Panc1 (cell line): ENCODE data around the gene RNU5B-1. TPM values are rescaled to one million over a fixed set of nuclear protein-coding genes. Genes with fewer than 3 reads are reported as not detected.
A peak's percentile ranks its signal among the peaks of the same experiment; 100 is the strongest.

Experiments
- ATAC-seq: fragments of 200-7000 bp; cut with Tn5 transposase; 2 replicates; pipeline ENCODE4 v1.9.1; 2020; ENCODE audit warnings: mild to moderate bottlenecking, moderate library complexity
- BruUV-seq: library from RNA; stranded (reverse); fragments of 400-500 nt; replicated peaks from 2 replicates; lab custom pipeline; 2021; lab: Mats Ljungman, UMichigan
- CTCF ChIA-PET: fragments of 300-600 bp; sonication (Branson Sonifier 250); formaldehyde crosslinking; loops from one replicate; lab custom pipeline; 2022; ENCODE audit warnings: antibody characterized with exemption; lab: Charles Lee
- POLR2A ChIA-PET: fragments of 300-600 bp; sonication (Branson Sonifier 250); formaldehyde crosslinking; loops from one replicate; lab custom pipeline; 2022; ENCODE audit warnings: antibody characterized with exemption; lab: Charles Lee
- DNase-seq: peaks from one replicate; pipeline ENCODE4 v3.0.0-alpha.2; 2010; ENCODE audit warnings: low read depth, low spot score
- H3K27ac ChIP-seq: 2 replicates; pipeline ENCODE4 v1.5.1; 2011; ENCODE audit warnings: mild to moderate bottlenecking, low read length, inconsistent platforms
- H3K27me3 ChIP-seq: fragments of 200-500 bp; sonication (Bioruptor generic); 2 replicates; pipeline ENCODE4 v1.6.0; 2014; ENCODE audit warnings: low read length, inconsistent platforms; ENCODE audit not compliant: control insufficient read depth, insufficient read depth
- H3K36me3 ChIP-seq: fragments of 200-500 bp; sonication (Bioruptor generic); 2 replicates; pipeline ENCODE4 v1.5.1; 2014; ENCODE audit warnings: inconsistent platforms, mild to moderate bottlenecking, low read length, moderate library complexity; ENCODE audit not compliant: control insufficient read depth, insufficient read depth
- H3K4me1 ChIP-seq: 2 replicates; pipeline ENCODE4 v1.5.1; 2011; ENCODE audit warnings: inconsistent platforms, mild to moderate bottlenecking, low read length, moderate library complexity; ENCODE audit not compliant: control insufficient read depth, insufficient read depth
- H3K4me3 ChIP-seq, 2 experiments: 2 replicates each; pipeline ENCODE4 v1.5.1; 2011 to 2012; ENCODE audit warnings: low read depth in 2 of 2, low read length in 2 of 2, mild to moderate bottlenecking in 2 of 2, inconsistent platforms in 1 of 2, moderate library complexity in 1 of 2
- H3K9me3 ChIP-seq: fragments of 200-500 bp; sonication (Bioruptor generic); 2 replicates; pipeline ENCODE4 v1.5.1; 2014; ENCODE audit warnings: low read depth, mild to moderate bottlenecking, inconsistent platforms, low read length, moderate library complexity; ENCODE audit not compliant: control insufficient read depth, insufficient read depth
- CTCF ChIP-seq: fragments of 450-650 bp; IDR thresholded peaks from 2 replicates; pipeline ENCODE4 v1.5.1; 2017; ENCODE audit warnings: mild to moderate bottlenecking
- POLR2AphosphoS5 ChIP-seq: IDR thresholded peaks from 2 replicates; pipeline ENCODE4 v1.6.1; 2012; ENCODE audit warnings: mild to moderate bottlenecking, low read depth, low read length, moderate library complexity
- REST ChIP-seq, 2 experiments: IDR thresholded peaks; 2 replicates each; pipeline ENCODE4 v1.6.1; 2011 to 2012; ENCODE audit warnings: low read depth in 2 of 2, control low read depth in 1 of 2, low read length in 1 of 2, mild to moderate bottlenecking in 1 of 2, moderate library complexity in 1 of 2; ENCODE audit not compliant: insufficient read depth in 1 of 2
- SIN3A ChIP-seq: IDR thresholded peaks from 2 replicates; pipeline ENCODE4 v1.6.1; 2012; ENCODE audit warnings: low read depth, mild to moderate bottlenecking, low read length, moderate library complexity, borderline replicate concordance; ENCODE audit not compliant: insufficient read depth
- TCF7L2 ChIP-seq: IDR thresholded peaks from 2 replicates; pipeline ENCODE4 v1.6.1; 2011; ENCODE audit warnings: mild to moderate bottlenecking, low read depth, low read length, inconsistent platforms
- in situ Hi-C: cut with HindIII; loops from 2 replicates; pipeline ENCODE4 v1.10.0; 2016; ENCODE audit warnings: low sequenced_read_pairs, low pct_unique_long_range_greater_than_20kb
- intact Hi-C: fragments of 100-400 bp; cut with micrococcal nuclease; formaldehyde crosslinking; loops from one replicate; pipeline ENCODE4 v1.10.0; 2022; ENCODE audit not compliant: unreplicated experiment
- total RNA-seq: library from RNA; stranded (reverse); gene quantifications from one replicate; pipeline ENCODE4 v1.2.1, GENCODE V29; 2021; ENCODE audit not compliant: unreplicated experiment

Gene RNU5B-1
- total RNA-seq, 1 experiment from 2014 or later: not detected

GRCh38 chr15:65278480-65278879, 26.0 kb upstream of the RNU5B-1 start:
- TF ChIP-seq SIN3A (no peak), REST (IDR thresholded peaks at IDR 0.05; ENCODE audit: insufficient read depth in 1 of 2, low read depth in 2 of 2, low read length in 1 of 2) (no peak), TCF7L2 (no peak), CTCF (no peak), POLR2AphosphoS5 (no peak)
- intact Hi-C loops (no loop called here), in situ Hi-C loops (no loop called here)
- Histone ChIP-seq H3K4me1 (no peaks in the 10 kb centered on the region), H3K27me3 (no peaks in the 10 kb centered on the region), H3K4me3 (no peak overlapping the region), H3K9me3 (no peaks in the 10 kb centered on the region), H3K36me3 (no peaks in the 10 kb centered on the region), H3K27ac (no peak overlapping the region)
- ChIA-PET CTCF (no interaction called here), POLR2A (no interaction called here)
- DNase-seq (no peak), ATAC-seq (no peak)
- BruUV-seq: no TSS peak

GRCh38 chr15:65285291-65286068, 19.0 kb upstream of the RNU5B-1 start:
- H3K27ac ChIP-seq: peak overlapping the region; percentile 75
- in situ Hi-C loops (no loop called here), intact Hi-C loops (no loop called here)
- CTCF ChIA-PET: interaction anchor here (0.6 to 0.7 kb wide), 3 partner anchors 61 to 1209 kb away, joined by 3 to 16 read pairs (median 10); no protein-coding TSS in a partner anchor
- DNase-seq (no peak), ATAC-seq (no peak)
- BruUV-seq: TSS peak; percentile 72
- H3K36me3 ChIP-seq: no peaks in the 10 kb centered on the region
- peak overlapping the region; percentile 64 to 83 for H3K4me3 ChIP-seq
- TF ChIP-seq POLR2AphosphoS5: no peak
- no peak for TF ChIP-seq SIN3A
- POLR2A ChIA-PET: interaction anchor here (0.7 to 1.6 kb wide), 3 partner anchors 15 to 101 kb away, joined by 3 to 12 read pairs (median 7); partner anchors contain the start of genes CLPX and RNU5B-1
- no peaks in the 10 kb centered on the region for H3K9me3 ChIP-seq
- no peaks in the 10 kb centered on the region for H3K27me3 ChIP-seq
- peaks cover 13% of the 10 kb centered on the region for H3K4me1 ChIP-seq
